Measurements from ENCODE around the gene NWD2. TPM values are rescaled to one million over a fixed set of nuclear protein-coding genes. Genes with fewer than 3 reads are reported as not detected.
"Not testable (repeated sequence)": the region's sequence is repeated elsewhere in the genome, so short reads cannot be mapped to it uniquely, and the experiment has no call there.

The NWD2 gene, protein sequence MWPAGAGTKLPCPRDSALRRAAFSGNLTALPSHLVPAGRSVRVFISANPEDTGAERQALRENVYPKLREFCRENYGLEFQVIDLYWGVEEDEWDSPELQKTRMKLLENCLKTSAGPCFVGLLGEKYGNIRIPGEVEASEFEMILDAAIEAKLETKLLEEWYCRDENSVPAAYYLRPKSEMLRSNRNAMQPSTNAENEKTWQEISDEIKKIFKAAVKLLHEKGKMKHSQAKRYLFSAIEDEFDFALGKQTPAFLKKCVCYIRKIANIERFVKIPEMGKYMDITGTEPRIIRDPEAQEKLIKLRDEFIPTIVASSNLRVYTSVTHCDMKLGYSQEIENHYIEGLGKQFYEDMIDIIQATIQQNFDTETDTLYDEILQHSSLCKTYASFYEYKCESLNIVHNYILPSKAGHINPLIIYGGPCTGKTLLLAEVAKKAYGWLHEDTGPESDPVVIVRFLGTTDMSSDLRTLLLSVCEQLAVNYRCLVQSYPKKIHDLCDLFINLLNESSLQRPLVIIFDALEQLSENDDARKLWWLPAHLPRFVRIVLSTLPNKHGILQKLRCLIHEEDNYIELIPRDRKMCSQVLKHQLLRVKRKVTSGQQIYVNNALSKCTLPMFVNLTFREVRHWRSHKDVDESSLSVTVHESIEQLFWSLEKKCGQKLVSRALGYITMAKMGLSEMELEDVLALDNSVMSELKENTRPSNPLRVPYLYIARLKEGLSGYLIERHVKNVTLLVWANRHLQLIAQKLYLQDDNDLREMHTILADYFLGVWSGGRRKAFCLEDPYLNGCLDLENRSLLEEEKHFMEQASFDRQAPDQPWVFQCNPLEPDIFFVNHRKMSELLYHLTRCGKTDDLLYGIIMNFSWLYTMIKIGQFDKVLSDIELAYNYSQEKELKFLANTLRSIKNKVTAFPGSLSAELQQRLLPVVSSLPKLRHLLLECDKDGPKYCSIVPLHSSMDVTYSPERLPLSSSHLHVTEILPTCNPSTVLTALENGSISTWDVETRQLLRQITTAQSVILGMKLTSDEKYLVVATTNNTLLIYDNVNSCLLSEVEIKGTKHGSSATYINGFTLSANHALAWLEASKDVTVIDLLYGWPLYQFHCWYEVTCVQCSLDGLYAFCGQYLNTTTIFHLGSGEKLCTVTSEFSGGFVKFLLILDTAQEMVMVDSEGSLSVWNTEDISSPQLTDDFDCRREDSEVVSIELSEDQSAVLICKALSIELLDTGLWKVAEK (N-terminal part only)
- total RNA-seq = not detected

DNA sequence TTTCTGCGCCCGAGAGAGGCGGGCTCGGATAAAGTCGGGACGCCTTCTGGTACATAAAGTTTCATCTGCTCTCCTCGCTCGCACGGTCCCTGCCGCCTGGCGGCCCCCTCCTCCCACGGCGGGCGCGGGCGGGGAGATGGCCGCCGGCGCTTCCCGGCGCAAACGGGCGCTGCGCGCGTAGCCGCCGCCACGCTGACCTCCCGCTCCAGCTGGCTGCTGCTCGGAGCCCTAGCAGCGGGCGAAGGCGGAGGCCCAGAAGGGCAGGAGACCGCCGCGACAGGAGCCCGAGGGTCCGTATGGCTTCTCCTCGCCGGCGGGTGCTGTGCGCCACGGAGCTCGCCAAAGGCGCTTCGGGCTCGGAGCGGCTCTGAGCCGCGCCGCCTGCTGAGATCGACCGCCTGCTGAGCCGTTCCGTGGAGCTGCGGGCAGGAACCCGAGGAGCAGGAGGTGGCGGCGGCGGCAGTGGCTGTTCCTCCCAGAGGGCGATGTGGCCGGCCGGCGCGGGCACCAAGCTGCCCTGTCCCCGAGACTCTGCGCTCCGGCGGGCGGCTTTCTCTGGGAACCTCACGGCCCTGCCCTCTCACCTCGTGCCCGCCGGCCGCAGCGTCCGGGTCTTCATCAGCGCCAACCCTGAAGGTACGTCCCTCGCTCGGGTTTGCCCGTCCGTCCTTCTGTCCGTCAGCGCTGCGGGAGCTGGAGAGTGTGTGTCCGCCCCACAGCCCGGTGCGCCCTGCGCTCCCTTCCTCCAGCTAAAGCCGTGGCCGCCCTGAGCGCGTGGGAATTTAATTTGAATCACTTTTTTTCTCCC, at the start of gene NWD2:
Gene NWD2, plus strand, starts transcription at position 161 of the 808 bp plus-strand sequence. Its CDS starts 325 bp downstream, at position 486.
- no peak within 1 kb of the TSS for H3K9ac ChIP-seq (ENCODE audit: low read depth in 1 of 3, low read length in 3 of 3)
- H3K4me3 ChIP-seq (ENCODE audit: low read length in 3 of 3) = no peak within 1 kb of the TSS
- no peaks in the 10 kb centered on the region for H3K4me1 ChIP-seq (ENCODE audit: control insufficient read depth in 3 of 3, insufficient read depth in 3 of 3, low read length in 3 of 3)
- H3K9me3 ChIP-seq (ENCODE audit: control insufficient read depth in 3 of 3, low read length in 3 of 3) = no peaks in the 10 kb centered on the region
- H3K27ac ChIP-seq (ENCODE audit: low read depth, low read length) = no peak within 1 kb of the TSS
- no peaks in the 10 kb centered on the region for H3K36me3 ChIP-seq (ENCODE audit: control insufficient read depth in 3 of 3, insufficient read depth in 3 of 3, low read length in 3 of 3)
- peaks cover 14 to 54% (median 16%) of the 10 kb centered on the region in 3 donors for H3K27me3 ChIP-seq (ENCODE audit: control insufficient read depth in 3 of 3, insufficient read depth in 3 of 3, low read length in 3 of 3)

DNA sequence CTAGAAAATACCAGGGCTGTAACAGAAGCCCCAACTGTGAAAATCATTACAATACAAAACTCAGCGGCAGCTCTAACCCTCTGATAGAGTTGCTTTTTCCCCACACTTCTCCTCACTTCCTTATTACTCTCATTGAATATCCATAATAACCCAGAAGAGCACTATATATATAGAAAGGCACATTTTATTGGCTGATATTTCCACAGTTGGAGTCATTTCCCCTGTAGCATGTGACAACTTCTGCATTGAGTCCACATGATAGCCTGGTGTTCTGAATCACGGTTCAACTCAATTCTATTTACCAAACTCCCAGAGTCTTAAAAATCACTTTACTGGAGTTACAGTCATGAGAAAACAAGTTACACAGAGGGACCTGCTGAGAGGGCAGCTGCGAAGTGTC, 46.6 kb upstream of the NWD2 start:
- Histone ChIP-seq H3K4me3 (ENCODE audit: low read length in 3 of 3) (no peak overlapping the region), H3K4me1 (ENCODE audit: control insufficient read depth in 3 of 3, insufficient read depth in 3 of 3, low read length in 3 of 3) (no peaks in the 10 kb centered on the region), H3K27me3 (ENCODE audit: control insufficient read depth in 3 of 3, insufficient read depth in 3 of 3, low read length in 3 of 3) (no peaks in the 10 kb centered on the region), H3K9me3 (ENCODE audit: control insufficient read depth in 3 of 3, low read length in 3 of 3) (no peaks in the 10 kb centered on the region), H3K27ac (ENCODE audit: low read depth, low read length) (no peak overlapping the region), H3K36me3 (ENCODE audit: control insufficient read depth in 3 of 3, insufficient read depth in 3 of 3, low read length in 3 of 3) (no peaks in the 10 kb centered on the region), H3K9ac (ENCODE audit: low read depth in 1 of 3, low read length in 3 of 3) (no peak overlapping the region)

DNA sequence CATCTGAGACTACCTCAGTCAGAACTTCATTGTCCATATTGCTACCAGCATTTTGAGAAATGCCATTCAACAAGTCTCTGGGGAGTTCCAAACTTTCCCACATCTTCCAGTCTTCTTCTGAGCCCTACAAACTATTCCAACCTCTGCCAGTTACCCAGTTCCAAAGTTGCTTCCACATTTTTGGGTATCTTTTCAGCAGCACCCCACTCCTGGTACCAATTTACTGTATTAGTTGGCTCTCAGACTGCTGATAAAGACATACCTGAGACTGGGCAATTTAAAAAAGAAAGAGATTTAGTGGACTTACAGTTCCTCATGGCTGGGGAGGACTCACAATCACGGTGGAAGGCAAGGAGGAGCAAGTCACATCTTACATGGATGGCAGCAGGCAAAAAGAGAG, 39.8 kb upstream of the NWD2 start:
- not testable (repeated sequence) for H3K27ac ChIP-seq (ENCODE audit: low read depth, low read length); H3K4me3 ChIP-seq (ENCODE audit: low read length in 3 of 3); H3K27me3 ChIP-seq (ENCODE audit: control insufficient read depth in 3 of 3, insufficient read depth in 3 of 3, low read length in 3 of 3); H3K9ac ChIP-seq (ENCODE audit: low read depth in 1 of 3, low read length in 3 of 3); H3K36me3 ChIP-seq (ENCODE audit: control insufficient read depth in 3 of 3, insufficient read depth in 3 of 3, low read length in 3 of 3); H3K4me1 ChIP-seq (ENCODE audit: control insufficient read depth in 3 of 3, insufficient read depth in 3 of 3, low read length in 3 of 3); H3K9me3 ChIP-seq (ENCODE audit: control insufficient read depth in 3 of 3, low read length in 3 of 3)

DNA sequence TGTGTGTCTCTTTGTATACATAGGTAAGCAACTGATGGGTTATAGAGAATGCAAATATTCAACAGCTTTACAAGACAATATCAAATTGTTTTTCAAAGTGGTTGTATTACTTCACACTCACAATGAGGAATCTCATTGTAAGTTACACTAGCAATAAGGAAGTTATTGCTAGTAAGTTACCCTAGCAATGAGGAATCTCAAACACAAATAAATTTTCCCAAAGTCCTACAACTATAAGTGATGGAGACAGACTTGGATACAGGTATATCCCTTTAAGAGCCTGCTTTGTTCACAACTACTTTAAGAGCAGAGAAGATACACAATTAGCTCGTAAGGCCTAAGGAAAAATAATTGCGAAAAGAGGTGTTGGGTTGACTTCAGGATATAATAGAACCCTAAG, 28.3 kb upstream of the NWD2 start:
- Histone ChIP-seq H3K4me1 (ENCODE audit: control insufficient read depth in 3 of 3, insufficient read depth in 3 of 3, low read length in 3 of 3) (no peaks in the 10 kb centered on the region), H3K9ac (ENCODE audit: low read depth in 1 of 3, low read length in 3 of 3) (no peak overlapping the region), H3K4me3 (ENCODE audit: low read length in 3 of 3) (no peak overlapping the region), H3K27ac (ENCODE audit: low read depth, low read length) (no peak overlapping the region), H3K9me3 (ENCODE audit: control insufficient read depth in 3 of 3, low read length in 3 of 3) (no peaks in the 10 kb centered on the region), H3K27me3 (ENCODE audit: control insufficient read depth in 3 of 3, insufficient read depth in 3 of 3, low read length in 3 of 3) (no peaks in the 10 kb centered on the region), H3K36me3 (ENCODE audit: control insufficient read depth in 3 of 3, insufficient read depth in 3 of 3, low read length in 3 of 3) (no peaks in the 10 kb centered on the region)

DNA sequence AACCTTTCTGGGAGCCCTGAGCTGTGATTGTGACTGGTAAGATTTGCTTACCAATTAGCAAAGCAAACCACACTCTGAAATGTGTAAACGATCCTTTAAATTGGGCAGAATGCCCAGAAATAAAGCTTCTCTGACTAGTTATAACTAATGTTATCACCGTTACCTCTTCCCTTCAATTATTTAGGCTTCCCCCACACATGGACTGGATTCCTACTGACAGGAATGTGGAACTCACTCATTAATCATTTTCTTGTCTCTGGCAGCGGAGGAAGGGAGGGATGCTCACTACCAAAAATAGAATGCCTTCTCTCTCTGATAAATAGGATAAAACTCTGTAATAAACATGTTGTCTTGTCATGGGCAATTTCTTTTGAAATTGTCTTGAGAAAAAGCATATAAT, 25.3 kb upstream of the NWD2 start:
- H3K9me3 ChIP-seq (ENCODE audit: control insufficient read depth in 3 of 3, low read length in 3 of 3) = no peaks in the 10 kb centered on the region
- H3K27ac ChIP-seq (ENCODE audit: low read depth, low read length) = no peak overlapping the region
- H3K9ac ChIP-seq (ENCODE audit: low read depth in 1 of 3, low read length in 3 of 3) = no peak overlapping the region
- H3K4me3 ChIP-seq (ENCODE audit: low read length in 3 of 3) = no peak overlapping the region
- no peaks in the 10 kb centered on the region for H3K27me3 ChIP-seq (ENCODE audit: control insufficient read depth in 3 of 3, insufficient read depth in 3 of 3, low read length in 3 of 3)
- H3K4me1 ChIP-seq (ENCODE audit: control insufficient read depth in 3 of 3, insufficient read depth in 3 of 3, low read length in 3 of 3) = no peaks in the 10 kb centered on the region
- H3K36me3 ChIP-seq (ENCODE audit: control insufficient read depth in 3 of 3, insufficient read depth in 3 of 3, low read length in 3 of 3) = no peaks in the 10 kb centered on the region

DNA sequence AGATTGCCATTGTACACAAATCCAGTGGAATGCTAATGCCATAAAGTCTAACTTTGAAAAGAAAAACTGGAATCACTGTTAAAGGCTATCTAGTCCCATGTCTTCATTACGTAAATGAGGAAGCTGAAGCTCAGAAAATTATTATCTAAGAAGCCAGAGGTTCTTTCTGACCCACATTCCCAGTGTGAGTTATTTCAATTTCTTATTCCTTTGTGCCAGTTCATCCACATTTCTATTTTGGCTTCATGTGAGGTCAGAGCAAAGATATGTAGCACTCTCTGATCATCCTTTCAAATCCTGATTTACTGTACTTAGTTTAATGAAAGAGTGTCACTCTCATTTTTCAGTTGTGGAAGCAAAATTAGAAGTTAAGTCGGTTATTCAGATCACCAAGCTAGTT, 24.6 kb upstream of the NWD2 start:
- H3K9me3 ChIP-seq (ENCODE audit: control insufficient read depth in 3 of 3, low read length in 3 of 3) = no peaks in the 10 kb centered on the region
- no peaks in the 10 kb centered on the region for H3K4me1 ChIP-seq (ENCODE audit: control insufficient read depth in 3 of 3, insufficient read depth in 3 of 3, low read length in 3 of 3)
- H3K27me3 ChIP-seq (ENCODE audit: control insufficient read depth in 3 of 3, insufficient read depth in 3 of 3, low read length in 3 of 3) = no peaks in the 10 kb centered on the region
- no peaks in the 10 kb centered on the region for H3K36me3 ChIP-seq (ENCODE audit: control insufficient read depth in 3 of 3, insufficient read depth in 3 of 3, low read length in 3 of 3)
- H3K4me3 ChIP-seq (ENCODE audit: low read length in 3 of 3) = no peak overlapping the region
- H3K9ac ChIP-seq (ENCODE audit: low read depth in 1 of 3, low read length in 3 of 3) = no peak overlapping the region
- H3K27ac ChIP-seq (ENCODE audit: low read depth, low read length) = no peak overlapping the region

DNA sequence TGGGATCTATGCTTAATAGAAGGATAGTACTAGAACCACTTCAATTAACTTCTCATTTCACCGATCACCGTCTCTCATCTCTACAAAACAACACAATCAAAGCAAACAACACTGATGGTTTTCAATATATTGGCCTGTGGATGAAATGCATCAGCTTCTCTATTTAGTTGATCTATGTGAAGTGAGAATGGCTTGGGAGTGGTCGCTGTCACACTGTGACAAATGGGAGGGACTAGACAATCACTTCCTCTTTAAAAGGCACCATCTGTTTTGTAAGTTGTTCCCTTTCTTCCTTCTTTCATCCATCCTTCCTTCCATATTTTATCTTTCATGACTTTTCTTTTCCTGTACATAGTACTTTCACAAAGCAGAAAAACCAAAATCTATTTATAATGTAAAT, 23.9 kb upstream of the NWD2 start:
- H3K9me3 ChIP-seq (ENCODE audit: control insufficient read depth in 3 of 3, low read length in 3 of 3) = no peaks in the 10 kb centered on the region
- no peaks in the 10 kb centered on the region for H3K27me3 ChIP-seq (ENCODE audit: control insufficient read depth in 3 of 3, insufficient read depth in 3 of 3, low read length in 3 of 3)
- H3K36me3 ChIP-seq (ENCODE audit: control insufficient read depth in 3 of 3, insufficient read depth in 3 of 3, low read length in 3 of 3) = no peaks in the 10 kb centered on the region
- H3K9ac ChIP-seq (ENCODE audit: low read depth in 1 of 3, low read length in 3 of 3) = no peak overlapping the region
- no peak overlapping the region for H3K27ac ChIP-seq (ENCODE audit: low read depth, low read length)
- H3K4me3 ChIP-seq (ENCODE audit: low read length in 3 of 3) = no peak overlapping the region
- H3K4me1 ChIP-seq (ENCODE audit: control insufficient read depth in 3 of 3, insufficient read depth in 3 of 3, low read length in 3 of 3) = no peaks in the 10 kb centered on the region

DNA sequence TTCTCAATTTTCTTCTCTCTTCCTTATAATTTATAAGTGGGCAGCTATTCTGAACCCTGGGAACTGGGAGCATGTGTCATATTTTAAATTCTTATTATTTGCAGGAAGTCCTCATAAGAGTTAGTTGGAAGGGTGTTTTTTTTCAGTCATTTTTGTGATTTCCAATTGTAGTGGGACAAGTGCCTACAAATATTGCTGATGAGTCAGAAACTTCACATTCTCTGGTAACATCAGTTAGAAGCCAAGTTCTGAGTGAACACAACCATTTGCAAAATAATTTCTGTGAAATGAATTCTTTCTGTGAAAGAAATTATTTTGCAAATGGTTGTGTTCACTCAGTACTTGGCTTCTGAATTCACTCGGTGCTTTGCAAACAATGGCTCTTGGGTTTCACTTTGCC, 20.8 kb upstream of the NWD2 start:
- Histone ChIP-seq H3K9me3 (ENCODE audit: control insufficient read depth in 3 of 3, low read length in 3 of 3) (no peaks in the 10 kb centered on the region), H3K36me3 (ENCODE audit: control insufficient read depth in 3 of 3, insufficient read depth in 3 of 3, low read length in 3 of 3) (no peaks in the 10 kb centered on the region), H3K4me1 (ENCODE audit: control insufficient read depth in 3 of 3, insufficient read depth in 3 of 3, low read length in 3 of 3) (no peaks in the 10 kb centered on the region), H3K27ac (ENCODE audit: low read depth, low read length) (no peak overlapping the region), H3K9ac (ENCODE audit: low read depth in 1 of 3, low read length in 3 of 3) (no peak overlapping the region), H3K27me3 (ENCODE audit: control insufficient read depth in 3 of 3, insufficient read depth in 3 of 3, low read length in 3 of 3) (no peaks in the 10 kb centered on the region), H3K4me3 (ENCODE audit: low read length in 3 of 3) (no peak overlapping the region)

DNA sequence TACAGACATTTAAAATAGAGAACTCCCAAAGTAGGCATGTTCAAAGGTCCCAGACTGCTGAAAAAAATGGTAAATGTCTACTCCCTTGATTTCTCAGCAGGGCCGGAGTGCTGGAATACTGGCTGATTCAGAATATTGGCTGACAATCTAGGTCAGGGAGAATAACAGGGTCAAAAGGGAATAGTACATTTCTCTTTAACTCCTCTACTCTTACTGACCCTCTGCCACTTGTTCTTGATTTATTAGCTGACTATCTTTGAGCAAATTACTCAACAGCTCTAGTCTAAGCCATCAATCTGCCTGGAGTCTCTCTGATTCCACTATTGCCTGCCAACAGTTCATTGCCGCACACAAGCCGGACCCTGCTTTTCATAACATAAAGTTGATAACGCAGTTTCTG, 19.7 kb upstream of the NWD2 start:
- H3K4me1 ChIP-seq (ENCODE audit: control insufficient read depth in 3 of 3, insufficient read depth in 3 of 3, low read length in 3 of 3) = no peaks in the 10 kb centered on the region
- no peak overlapping the region for H3K27ac ChIP-seq (ENCODE audit: low read depth, low read length)
- no peak overlapping the region for H3K9ac ChIP-seq (ENCODE audit: low read depth in 1 of 3, low read length in 3 of 3)
- H3K9me3 ChIP-seq (ENCODE audit: control insufficient read depth in 3 of 3, low read length in 3 of 3) = no peaks in the 10 kb centered on the region
- no peaks in the 10 kb centered on the region for H3K36me3 ChIP-seq (ENCODE audit: control insufficient read depth in 3 of 3, insufficient read depth in 3 of 3, low read length in 3 of 3)
- no peak overlapping the region for H3K4me3 ChIP-seq (ENCODE audit: low read length in 3 of 3)
- no peaks in the 10 kb centered on the region for H3K27me3 ChIP-seq (ENCODE audit: control insufficient read depth in 3 of 3, insufficient read depth in 3 of 3, low read length in 3 of 3)

All from skeletal muscle tissue (tissue), 4 donors.